Measurements from ENCODE around the gene DNAH8. TPM values are rescaled to one million over a fixed set of nuclear protein-coding genes. Genes with fewer than 3 reads are reported as not detected.
"Not testable (repeated sequence)": the region's sequence is repeated elsewhere in the genome, so short reads cannot be mapped to it uniquely, and the experiment has no call there.

The DNAH8 gene
- total RNA-seq, 1 experiment from 2014 or later, result under 0.01 TPM

GRCh38 chr6:38906582-38906981, 191.5 kb downstream of the DNAH8 start:
- DNase-seq (ENCODE audit: low read depth), result no peak

DNA sequence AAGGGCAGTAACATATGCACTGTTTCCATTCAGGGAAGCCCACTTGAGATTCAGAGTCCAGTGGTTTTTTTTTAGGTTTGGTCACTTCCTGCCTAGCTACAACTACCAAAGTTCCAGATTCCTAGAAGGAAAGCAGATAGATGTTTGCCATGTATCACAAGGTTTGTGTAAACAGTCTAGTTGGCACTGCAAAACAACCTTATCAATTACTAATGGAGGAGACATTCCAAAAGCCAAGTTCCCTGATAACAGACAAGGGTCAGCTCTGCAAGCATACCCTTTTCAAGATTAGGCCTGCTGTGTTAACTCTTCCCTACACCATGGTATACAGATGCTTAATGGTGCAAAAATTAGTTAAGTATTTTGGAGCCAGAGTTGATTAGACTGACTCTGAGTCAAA, 192.2 kb downstream of the DNAH8 start:
- no peak for DNase-seq (ENCODE audit: low read depth)

DNA sequence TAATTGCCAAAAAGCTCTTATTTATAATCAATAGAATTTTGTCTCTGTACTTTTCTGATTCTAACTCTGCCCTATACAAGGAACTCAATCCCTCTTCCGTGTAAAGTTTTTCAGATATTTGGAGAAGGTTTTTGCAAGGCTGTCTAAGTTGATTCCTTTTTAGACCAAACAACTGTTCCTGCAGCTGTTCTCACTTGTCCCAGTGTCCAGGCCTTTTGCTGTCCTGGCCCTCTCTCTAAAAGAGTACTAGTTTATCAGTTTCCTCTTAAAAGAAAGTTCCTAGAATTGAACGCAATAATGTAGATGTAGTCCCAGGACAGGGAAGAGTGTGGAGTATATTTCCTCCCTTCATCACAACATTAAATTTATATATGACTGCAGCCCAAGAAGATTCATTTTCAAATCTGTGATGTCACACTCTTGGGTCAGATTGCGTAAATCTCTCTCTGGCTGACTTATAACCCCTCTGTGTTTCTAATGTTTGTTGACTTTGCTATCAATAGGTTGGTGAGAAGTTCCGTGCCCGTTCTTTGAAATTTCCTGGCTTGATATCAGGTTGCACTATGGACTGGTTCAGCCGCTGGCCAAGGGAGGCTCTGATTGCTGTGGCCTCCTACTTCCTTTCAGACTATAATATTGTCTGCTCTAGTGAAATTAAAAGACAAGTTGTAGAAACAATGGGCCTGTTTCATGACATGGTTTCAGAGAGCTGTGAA, 194.1 kb downstream of the DNAH8 start:
- no peak for DNase-seq (ENCODE audit: low read depth)

DNA sequence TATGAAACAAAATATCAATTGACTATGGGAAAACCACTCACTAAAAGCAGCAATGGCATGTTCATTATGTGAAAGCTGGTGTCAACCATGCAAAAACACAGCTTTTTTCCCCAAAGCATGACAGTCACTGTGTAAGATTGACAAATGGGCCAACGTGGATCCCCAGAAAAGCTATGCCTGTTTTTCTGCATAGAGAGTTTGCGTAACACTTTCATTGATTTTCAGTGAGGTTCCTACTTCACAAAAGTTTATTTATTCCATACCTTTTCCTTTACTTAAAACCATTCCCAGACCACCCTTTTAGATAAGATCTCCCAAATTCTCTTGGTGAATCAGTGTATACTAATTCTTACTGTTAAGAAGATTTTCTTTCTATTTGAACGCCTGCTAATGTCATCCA, 195.1 kb downstream of the DNAH8 start:
- no peak for DNase-seq (ENCODE audit: low read depth)

DNA sequence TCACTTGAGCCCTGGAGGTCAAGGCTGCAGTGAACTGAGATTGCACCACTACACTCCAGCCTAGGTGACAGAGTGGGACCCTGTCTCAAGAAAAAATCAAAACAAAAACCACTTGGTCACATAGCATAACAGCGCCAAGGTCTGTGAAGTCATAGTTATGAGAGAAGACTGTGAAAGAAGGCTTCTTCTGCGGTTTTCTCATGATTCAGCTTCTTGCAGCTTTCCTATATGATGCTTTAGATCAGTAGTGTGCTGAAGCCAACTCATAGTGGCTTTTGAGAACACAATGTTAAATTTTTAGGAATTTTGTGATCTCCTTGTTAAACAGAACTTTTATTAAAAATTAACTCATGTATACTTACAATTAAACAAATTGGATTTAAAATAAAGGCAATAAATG, 197.3 kb downstream of the DNAH8 start:
- DNase-seq (ENCODE audit: low read depth), result no peak

GRCh38 chr6:38915205-38915925, 200.3 kb downstream of the DNAH8 start:
- DNase-seq (ENCODE audit: low read depth), result no peak

DNA sequence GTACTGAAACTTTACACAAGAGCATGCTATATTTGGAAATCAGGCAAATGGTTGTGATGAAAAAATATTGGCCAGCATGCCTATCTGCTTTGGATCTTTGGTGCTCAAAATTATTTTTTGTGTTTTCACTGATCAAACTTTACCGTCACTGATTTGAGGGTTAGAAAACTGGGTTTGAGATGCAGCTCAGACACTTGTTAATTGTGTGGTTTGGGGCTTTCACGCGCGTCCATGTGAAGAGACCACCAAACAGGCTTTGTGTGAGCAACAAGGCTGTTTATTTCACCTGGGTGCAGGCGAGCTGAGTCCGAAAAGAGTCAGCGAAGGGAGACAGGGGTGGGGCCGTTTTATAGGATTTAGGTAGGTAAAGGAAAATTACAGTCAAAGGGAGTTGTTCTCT, 206.4 kb downstream of the DNAH8 start:
- not testable (repeated sequence) for DNase-seq (ENCODE audit: low read depth)

- no peak for DNase-seq (ENCODE audit: low read depth)
These were observed 209.8 kb downstream of the DNAH8 start for GRCh38 chr6:38924791-38925509.

GRCh38 chr6:38929560-38929959, 214.4 kb downstream of the DNAH8 start:
- DNase-seq (ENCODE audit: low read depth), result no peak

- DNase-seq (ENCODE audit: low read depth), result peak; percentile 40
These were observed 218.3 kb downstream of the DNAH8 start for GRCh38 chr6:38933426-38933825.

DNA sequence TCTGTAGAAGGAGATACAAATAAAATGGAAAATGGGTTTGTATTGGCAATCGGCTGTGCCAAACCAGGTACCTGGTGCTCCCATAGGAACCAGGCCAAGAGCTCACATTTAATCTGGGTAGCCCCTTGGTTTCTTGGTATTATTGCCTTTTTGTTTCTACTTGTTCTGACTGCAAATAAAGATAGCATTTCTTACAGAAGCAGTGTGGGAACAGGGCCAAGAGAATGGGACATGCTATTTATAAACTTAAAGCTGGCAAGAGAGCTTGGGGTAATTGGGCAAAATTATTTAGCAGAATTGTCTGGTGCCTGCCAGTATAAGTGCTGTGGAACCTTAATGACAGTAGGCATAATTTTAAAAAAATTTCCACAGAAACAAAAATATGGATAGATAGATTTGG, 219.9 kb downstream of the DNAH8 start:
- no peak for DNase-seq (ENCODE audit: low read depth)

- DNase-seq (ENCODE audit: low read depth), result no peak
These were observed 222.9 kb downstream of the DNAH8 start for GRCh38 chr6:38937839-38938613.

DNA sequence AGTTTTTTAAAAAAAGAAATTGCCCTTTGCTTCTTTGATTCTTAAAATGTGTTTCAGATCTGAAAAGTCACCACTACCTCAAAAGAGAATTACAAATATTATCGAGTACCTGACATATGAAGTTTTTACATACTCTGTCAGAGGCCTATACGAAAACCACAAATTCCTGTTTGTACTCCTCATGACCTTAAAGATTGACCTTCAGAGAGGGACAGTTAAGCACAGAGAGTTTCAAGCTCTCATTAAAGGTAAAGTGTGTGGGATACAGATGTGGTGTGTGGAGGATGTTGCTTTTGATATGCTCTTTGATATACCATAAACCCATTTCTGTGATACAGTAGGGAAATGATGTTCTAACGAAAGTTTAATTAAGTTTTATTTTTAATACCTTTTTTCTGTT, 223.6 kb downstream of the DNAH8 start:
- no peak for DNase-seq (ENCODE audit: low read depth)

DNA sequence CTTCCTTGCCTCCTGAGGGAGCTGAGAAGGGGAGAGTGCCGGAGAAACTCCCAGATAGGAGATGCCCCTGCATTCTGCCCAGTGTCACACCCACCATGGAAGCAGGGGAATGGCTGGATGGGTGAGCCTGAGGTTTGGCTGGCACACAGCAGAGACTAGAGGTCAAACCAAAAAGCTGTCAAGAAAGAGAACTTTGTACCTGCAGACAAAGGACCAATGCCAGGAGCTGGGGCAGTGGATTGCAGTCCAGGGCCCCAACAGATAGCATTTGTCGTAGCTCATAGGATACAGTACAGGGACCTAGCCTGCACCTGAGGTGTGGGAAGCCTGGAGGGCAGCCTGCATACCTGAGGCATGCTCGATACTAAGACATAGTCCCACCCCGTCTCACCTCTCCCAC, 227.3 kb downstream of the DNAH8 start:
- no peak for DNase-seq (ENCODE audit: low read depth)

DNA sequence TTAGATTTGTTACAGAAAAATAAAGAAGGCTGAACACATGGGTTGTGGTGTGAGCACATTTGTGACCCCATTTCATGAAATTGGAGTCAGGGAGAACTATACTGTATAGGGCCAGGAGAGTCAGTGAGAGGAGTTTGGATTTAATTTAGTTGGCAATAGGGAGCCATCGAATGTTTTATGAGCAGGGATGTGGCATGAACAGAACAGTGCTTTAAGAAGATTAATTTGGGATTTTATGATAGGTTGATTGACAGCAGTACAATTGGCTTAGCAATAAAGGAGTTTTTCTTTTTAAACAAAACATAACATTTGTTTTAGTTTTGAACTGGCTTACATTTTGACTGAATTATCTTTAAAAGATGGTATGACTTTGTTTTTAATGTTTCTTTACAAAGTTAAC, 227.9 kb downstream of the DNAH8 start:
- DNase-seq (ENCODE audit: low read depth), result no peak

- DNase-seq (ENCODE audit: low read depth), result no peak
These were observed 228.9 kb downstream of the DNAH8 start for GRCh38 chr6:38943964-38944363.

DNA sequence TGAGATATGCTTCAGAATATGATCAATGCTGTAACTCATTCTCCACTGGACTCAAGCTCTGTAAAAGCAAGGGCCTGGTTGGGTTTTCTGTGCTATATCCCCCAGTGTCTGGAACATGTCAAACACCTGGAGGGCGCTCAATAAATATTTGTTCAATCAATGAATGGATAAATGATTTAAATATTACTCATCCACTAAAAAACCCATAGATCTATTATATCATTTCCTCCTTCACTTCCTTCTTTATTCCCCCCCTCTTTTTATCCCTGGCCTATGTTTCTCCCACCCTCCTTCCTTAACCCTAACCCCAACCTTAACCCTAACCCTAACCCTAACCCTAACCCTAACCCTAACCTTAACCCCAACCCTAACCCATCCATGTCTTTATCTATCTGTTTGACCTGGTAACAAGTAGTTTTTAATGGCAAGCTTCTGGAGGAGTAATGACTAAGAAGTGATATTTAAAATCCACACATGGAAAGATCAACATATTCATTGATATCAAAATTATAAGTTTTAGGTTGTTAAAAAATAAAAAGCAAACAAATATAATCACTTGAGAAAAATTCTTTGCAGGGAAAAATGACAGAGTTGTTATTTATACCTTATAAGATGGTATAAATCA, 229.7 kb downstream of the DNAH8 start:
- DNase-seq (ENCODE audit: low read depth), result no peak

GRCh38 chr6:38955861-38956260, 240.8 kb downstream of the DNAH8 start:
- no peak for DNase-seq (ENCODE audit: low read depth)

DNA sequence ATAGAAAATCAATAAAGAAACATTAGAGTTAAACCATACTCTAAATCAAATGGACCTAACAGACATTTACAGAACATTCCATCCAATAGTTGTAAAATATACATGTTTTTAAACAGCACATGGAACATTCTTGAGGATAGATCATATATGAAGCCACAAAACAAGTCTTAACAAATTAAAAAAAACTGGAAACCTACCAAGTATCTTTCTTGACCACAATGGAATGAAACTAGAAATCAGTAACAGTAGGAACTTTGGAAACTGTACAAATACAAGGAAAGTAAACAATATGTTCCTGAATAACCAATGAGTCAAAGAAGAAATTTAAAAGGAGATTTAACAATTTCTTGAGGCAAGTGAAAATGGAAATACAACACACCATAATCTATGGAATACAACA, 242.3 kb downstream of the DNAH8 start:
- DNase-seq (ENCODE audit: low read depth), result no peak

GRCh38 chr6:38959138-38959537, 244.0 kb downstream of the DNAH8 start:
- DNase-seq (ENCODE audit: low read depth), result no peak

- DNase-seq (ENCODE audit: low read depth), result no peak
These were observed 253.6 kb downstream of the DNAH8 start for GRCh38 chr6:38968702-38969149.

Data from Daoy (cell line).